GM21737 (cell line): ENCODE data around the gene MICAL2.
"Not testable (repeated sequence)": the region's sequence is repeated elsewhere in the genome, so short reads cannot be mapped to it uniquely, and the experiment has no call there.

Experiments
- ATAC-seq: cut with Tn5 transposase; IDR thresholded peaks from one replicate; pipeline ENCODE4 v1.9.1; 2021; ENCODE audit warnings: mild to moderate bottlenecking, moderate library complexity; ENCODE audit not compliant: unreplicated experiment

MICAL2 gene

GRCh38 chr11:12131943-12132789 lies 21.8 kb downstream of the MICAL2 start:
- ATAC-seq = no peak

- no peak for ATAC-seq
These were observed 22.4 kb downstream of the MICAL2 start for GRCh38 chr11:12132790-12133145.

- ATAC-seq = no peak
These were observed 23.3 kb downstream of the MICAL2 start for GRCh38 chr11:12133547-12134235.

GRCh38 chr11:12134236-12134585 lies 23.8 kb downstream of the MICAL2 start:
- ATAC-seq = no peak

- ATAC-seq = no peak
These were observed 24.8 kb downstream of the MICAL2 start for GRCh38 chr11:12135185-12135584.

- ATAC-seq = no peak
These were observed 26.8 kb downstream of the MICAL2 start for GRCh38 chr11:12137005-12137690.

- no peak for ATAC-seq
These were observed 27.7 kb downstream of the MICAL2 start for GRCh38 chr11:12137938-12138731.

- no peak for ATAC-seq
These were observed 28.9 kb downstream of the MICAL2 start for GRCh38 chr11:12139144-12139881.

GRCh38 chr11:12140186-12140793 lies 29.9 kb downstream of the MICAL2 start:
- ATAC-seq = no peak

- ATAC-seq = no peak
These were observed 30.9 kb downstream of the MICAL2 start for GRCh38 chr11:12141283-12141682.

GRCh38 chr11:12142176-12142575 lies 31.8 kb downstream of the MICAL2 start:
- no peak for ATAC-seq

GRCh38 chr11:12142909-12143308 lies 32.5 kb downstream of the MICAL2 start:
- ATAC-seq = no peak

- ATAC-seq = no peak
These were observed 33.3 kb downstream of the MICAL2 start for GRCh38 chr11:12143461-12144258.

- no peak for ATAC-seq
These were observed 34.2 kb downstream of the MICAL2 start for GRCh38 chr11:12144330-12145174.

- ATAC-seq = not testable (repeated sequence)
These were observed 36.3 kb downstream of the MICAL2 start for GRCh38 chr11:12146678-12147077.

GRCh38 chr11:12147827-12148226 lies 37.4 kb downstream of the MICAL2 start:
- ATAC-seq = no peak

- ATAC-seq = no peak
These were observed 38.1 kb downstream of the MICAL2 start for GRCh38 chr11:12148466-12148865.

GRCh38 chr11:12148882-12149281 lies 38.5 kb downstream of the MICAL2 start:
- no peak for ATAC-seq
